A375 (cell line): ENCODE measurements around the gene KIF26B. TPM values are rescaled to one million over a fixed set of nuclear protein-coding genes. Genes with fewer than 3 reads are reported as not detected.

Experiments
- small RNA-seq: library from RNA; depleted of rRNA; stranded (forward); fragments of <200 nt; gene quantifications from one replicate; pipeline ENCODE3, GENCODE V24; 2014
- total RNA-seq: library from RNA; depleted of rRNA; stranded (reverse); fragments of >200 nt; shearing (Covaris generic); gene quantifications from 2 replicates; pipeline ENCODE4 v1.2.3, GENCODE V29; 2014; rRNA removed

KIF26B gene
- 0.13 and 0.45 TPM in 2 replicates for total RNA-seq

DNA sequence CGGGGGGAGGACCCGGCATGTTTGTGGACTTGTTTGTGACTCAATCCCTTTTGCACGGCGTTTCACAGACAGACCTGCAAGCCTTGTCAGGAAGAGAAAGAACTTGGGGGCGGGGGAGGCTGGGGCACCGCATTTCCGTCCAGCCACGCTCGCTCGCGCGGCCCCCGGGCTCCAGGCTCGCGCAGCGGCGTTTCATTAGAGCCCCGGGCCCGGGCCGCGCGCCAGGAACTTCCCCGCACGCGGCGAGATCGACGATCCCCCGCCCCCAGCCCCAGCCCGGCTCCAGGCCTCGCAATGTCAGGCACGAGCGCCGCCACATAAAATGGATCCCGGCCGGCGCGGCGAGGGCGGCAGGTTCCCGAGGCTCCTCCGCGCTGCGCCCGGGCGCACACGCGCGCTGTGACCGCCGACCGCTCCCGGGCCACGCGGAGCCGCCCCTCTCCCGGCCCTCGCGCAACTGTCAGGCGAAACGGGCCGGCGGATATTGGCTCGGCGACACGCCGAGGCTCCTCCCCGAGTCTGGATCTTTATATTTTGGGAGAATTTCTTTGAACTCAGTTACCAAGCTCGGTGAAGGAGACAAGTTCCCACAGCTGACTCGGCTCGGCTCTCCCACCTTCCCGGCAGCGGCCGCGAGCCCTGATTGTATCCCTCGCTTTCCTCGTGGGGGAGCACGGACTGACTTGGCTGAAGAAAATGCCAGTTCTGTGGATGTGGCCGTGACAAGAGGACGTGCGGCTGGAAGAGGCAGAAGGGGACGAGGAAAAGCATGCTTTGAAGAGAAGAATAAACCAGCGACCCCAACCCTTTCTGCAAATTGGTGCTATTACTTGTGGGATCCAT, at the start of gene KIF26B:
TSS of gene KIF26B (plus strand) at position 557 of the 843 bp plus-strand sequence. CDS start 440 bp downstream, outside the sequence.

Small RNAs within 50 kb of the gene (small RNA-seq; reads per million reads assigned to genes)
- gene DNAJC19P8 (not detected), gene RNU1-132P (not detected)
